ENCODE results near the gene KIF3B.

DNA sequence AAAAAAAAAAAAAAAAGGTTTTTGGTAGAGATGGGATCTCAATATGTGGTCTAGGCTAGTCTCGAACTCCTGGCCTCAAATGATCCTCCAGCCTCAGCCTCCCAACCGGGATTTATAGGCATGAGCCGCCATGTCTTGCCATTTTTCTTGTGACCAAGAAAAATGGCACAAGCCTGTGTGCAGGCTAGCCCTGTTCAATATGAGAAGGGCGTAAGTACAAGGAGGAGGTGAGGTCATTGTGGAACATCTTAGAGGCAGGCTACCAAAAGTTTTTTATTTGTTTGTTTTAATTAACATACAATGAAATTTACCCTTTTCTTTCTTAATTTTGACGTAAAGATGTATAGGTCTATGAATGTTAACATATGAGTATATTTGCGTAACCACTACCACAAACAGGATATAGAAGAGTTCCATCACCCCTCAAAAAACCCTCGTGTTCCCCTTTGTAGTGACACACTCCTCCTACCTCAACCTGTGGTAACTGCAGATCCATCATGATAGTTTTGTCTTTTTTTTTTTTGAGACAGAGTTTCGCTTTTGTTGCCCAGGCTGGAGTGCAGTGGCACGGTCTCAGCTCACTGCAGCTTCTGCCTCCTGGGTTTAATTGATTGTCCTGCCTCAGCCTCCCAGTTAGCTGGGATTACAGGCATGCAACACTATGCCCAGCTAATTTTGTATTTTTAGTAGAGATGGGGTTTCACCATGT is 28.3 kb upstream of the KIF3B start:
- TF ChIP-seq POLR2A (IDR thresholded peaks at IDR 0.05; ENCODE audit: low read length) (no peak), GATA1 (IDR thresholded peaks at IDR 0.05; ENCODE audit: low read depth, low read length) (no peak)
